Hepatocyte (in vitro differentiated cells): ENCODE measurements around the gene PARN.

Experiments used
- EZH2 ChIP-seq: fragments of 200-600 bp; sonication (generic); IDR thresholded peaks from 2 replicates; pipeline ENCODE4 v1.6.1; 2016; ENCODE audit warnings: antibody characterized with exemption, mild to moderate bottlenecking, borderline replicate concordance
- EZH2phosphoT487 ChIP-seq: fragments of 200-600 bp; sonication (generic); IDR thresholded peaks from one replicate; pipeline ENCODE4 v1.6.1; 2018; ENCODE audit warnings: antibody characterized with exemption, mild to moderate bottlenecking, low read depth, moderate library complexity; ENCODE audit not compliant: unreplicated experiment, severe bottlenecking
- TF ChIP-seq, protein P1 (sequence below): fragments of 200-600 bp; sonication (generic); IDR thresholded peaks from 2 replicates; pipeline ENCODE4 v1.5.1; 2016; ENCODE audit warnings: antibody characterized with exemption, mild to moderate bottlenecking; ENCODE audit not compliant: poor library complexity

DNA sequence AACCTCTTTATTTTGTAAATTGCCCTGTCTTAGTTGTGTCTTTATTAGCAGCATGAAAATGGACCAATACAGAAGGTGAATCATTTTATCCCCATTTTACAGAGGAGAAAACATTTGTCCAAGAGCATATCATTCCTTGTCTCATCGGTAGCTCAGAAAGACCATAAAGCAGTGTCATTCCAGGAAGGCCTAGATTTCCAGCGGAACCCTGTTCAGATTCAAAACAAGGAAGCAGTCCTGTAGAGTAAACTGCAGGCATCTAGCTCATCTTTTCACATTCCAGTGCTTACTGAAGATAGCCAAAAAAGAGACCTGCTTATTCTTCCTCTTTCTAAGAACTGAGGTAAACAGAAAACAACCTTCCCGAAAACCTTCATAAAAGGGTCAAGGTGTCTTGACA lies 54.0 kb downstream of the PARN start:
- TF ChIP-seq, protein P1, sequence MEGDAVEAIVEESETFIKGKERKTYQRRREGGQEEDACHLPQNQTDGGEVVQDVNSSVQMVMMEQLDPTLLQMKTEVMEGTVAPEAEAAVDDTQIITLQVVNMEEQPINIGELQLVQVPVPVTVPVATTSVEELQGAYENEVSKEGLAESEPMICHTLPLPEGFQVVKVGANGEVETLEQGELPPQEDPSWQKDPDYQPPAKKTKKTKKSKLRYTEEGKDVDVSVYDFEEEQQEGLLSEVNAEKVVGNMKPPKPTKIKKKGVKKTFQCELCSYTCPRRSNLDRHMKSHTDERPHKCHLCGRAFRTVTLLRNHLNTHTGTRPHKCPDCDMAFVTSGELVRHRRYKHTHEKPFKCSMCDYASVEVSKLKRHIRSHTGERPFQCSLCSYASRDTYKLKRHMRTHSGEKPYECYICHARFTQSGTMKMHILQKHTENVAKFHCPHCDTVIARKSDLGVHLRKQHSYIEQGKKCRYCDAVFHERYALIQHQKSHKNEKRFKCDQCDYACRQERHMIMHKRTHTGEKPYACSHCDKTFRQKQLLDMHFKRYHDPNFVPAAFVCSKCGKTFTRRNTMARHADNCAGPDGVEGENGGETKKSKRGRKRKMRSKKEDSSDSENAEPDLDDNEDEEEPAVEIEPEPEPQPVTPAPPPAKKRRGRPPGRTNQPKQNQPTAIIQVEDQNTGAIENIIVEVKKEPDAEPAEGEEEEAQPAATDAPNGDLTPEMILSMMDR: no peak
- TF ChIP-seq EZH2 (no peak), EZH2phosphoT487 (no peak)
